T follicular helper cell (primary cell): Measurements from ENCODE around the gene TMEM181.
"Not testable (repeated sequence)": the region's sequence is repeated elsewhere in the genome, so short reads cannot be mapped to it uniquely, and the experiment has no call there.

Experiments used
- DNase-seq: peaks from one replicate; pipeline ENCODE4 v3.0.0-alpha.2; 2020; ENCODE audit warnings: low read depth
- total RNA-seq, 2 experiments: gene quantifications; one replicate each; lab custom pipeline; 2026; lab: John Stamatoyannopoulos, UW

The TMEM181 gene, protein sequence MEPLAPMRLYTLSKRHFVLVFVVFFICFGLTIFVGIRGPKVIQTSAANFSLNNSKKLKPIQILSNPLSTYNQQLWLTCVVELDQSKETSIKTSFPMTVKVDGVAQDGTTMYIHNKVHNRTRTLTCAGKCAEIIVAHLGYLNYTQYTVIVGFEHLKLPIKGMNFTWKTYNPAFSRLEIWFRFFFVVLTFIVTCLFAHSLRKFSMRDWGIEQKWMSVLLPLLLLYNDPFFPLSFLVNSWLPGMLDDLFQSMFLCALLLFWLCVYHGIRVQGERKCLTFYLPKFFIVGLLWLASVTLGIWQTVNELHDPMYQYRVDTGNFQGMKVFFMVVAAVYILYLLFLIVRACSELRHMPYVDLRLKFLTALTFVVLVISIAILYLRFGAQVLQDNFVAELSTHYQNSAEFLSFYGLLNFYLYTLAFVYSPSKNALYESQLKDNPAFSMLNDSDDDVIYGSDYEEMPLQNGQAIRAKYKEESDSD
- 57.1 to 74.0 reads per million in 2 experiments for total RNA-seq

DNA sequence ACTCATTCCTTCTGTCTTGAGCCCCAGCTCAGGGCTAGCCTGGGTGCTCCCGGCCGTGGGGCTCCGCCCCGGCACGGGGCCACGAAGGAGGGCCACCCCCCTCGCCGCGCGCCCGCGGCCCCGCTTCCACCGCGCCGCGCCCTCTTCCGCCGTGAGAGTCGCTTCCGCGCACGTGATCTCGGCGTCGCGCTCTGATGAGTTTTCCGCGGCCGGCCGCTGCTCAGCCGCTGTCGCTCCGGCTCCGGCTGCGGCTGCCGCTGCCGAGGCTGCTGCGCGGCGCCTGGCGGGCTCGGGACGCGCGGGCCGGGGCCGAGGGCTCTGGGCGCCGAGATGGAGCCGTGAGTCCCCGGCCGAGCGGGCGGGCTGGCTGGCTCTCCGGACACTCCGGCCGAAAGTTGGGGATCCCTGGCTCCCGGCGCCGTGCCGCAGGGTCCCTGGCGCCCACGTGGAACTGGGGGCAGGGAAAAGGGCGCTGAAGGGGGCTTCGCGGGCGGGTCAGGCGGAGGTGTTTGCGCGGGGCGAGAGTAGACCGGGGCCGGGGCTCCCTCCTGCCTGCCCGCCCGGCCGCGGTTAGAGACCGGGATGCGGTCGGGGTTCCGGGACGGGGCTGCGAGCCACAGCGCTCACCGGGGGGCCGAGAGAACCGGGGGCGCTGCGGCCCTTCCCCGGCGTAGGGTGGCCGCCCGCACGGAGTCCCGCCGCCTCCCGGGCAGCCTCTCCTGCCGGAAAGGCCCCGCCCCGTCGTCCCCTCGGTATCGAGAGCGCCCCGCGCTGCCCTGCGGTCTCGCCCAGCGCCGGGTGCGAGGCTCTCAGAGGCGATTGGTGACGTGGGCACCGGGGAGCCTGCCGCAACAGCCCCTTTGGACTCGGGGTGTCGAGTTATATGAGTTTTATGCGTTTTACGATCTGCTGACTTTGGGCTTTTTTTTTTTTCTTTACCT lies at the start of gene TMEM181:
Gene TMEM181 (plus strand): TSS at position 197 of the 941 bp plus-strand sequence. CDS start 134 bp downstream, at position 331.
- DNase-seq = peak; percentile 83

DNA sequence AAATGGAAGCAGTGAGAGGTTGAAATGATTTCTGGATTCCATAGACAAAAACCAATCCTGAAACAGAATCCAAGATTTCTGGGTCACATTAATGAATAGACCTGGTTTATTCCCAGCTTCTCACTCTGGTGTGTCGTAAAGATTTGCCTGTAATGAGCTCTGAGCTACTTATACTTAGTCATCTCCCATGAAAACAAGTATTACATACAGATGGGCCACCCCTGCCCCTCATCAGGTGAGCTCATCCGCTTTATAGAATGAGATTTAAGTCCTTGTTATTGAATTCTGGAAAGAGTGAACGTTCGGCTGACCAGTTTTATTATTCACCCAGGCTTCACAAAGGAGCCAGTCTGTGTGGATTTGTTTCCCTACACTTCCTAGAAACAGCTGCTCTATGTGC lies 47.1 kb upstream of the TMEM181 start:
- DNase-seq = no peak

DNA sequence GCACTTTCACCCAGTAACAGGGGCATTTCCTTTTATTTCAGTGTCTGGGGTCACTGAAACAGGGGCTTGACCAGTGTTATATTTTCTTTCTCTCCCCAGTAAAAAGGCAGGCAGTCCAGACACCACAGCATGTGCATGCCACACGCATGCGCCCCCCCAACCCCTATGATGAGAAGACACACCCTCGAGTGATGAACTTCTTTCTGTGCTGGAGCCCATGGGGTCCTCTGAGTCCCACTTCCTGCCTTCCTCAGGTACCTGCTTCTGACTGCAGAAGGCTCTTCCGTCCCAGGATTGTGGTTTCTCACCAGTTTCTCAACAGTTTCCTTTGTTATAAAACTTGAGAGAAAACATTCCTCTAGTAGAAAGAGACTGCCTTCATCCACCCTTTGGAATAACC lies 45.7 kb upstream of the TMEM181 start:
- no peak for DNase-seq

DNA sequence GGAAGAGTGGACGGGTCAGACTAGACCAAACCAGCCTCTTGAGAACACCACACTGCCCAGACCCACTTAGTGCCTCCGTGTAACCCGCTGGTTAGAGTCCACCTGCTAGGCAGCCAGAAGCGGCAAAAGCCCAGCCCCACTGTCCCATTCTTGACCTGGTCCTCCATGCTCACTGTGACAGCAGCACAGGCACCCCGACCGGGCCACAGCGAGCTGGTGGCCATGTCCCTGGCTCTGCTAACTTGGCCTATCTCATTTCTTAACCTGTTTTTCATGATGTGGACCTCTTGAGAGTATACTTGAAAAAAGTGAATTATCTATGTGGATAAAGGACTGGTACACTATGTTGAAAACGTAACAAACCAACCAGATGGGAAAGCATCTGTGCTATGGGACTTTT lies 44.9 kb upstream of the TMEM181 start:
- no peak for DNase-seq

DNA sequence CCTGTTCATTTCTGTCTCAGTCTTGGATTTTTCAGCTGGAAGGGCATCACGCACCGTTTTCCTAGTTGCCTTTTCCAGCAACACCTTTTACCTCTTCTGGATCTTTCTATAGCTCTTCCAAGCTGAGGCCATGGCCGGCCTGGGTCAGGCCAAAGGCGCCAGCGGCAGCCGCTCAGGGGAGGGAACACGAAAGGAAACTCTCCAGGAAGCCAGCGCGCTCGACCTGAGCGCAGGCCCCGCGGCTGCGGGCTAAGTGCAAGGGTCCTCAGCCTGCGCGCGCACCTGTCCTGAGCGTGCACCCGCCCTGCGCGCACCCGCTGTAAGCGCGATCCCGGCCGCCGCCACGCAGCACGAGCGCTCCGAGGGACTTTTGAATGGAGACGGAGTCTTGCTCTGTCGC lies 43.8 kb upstream of the TMEM181 start:
- DNase-seq = no peak

DNA sequence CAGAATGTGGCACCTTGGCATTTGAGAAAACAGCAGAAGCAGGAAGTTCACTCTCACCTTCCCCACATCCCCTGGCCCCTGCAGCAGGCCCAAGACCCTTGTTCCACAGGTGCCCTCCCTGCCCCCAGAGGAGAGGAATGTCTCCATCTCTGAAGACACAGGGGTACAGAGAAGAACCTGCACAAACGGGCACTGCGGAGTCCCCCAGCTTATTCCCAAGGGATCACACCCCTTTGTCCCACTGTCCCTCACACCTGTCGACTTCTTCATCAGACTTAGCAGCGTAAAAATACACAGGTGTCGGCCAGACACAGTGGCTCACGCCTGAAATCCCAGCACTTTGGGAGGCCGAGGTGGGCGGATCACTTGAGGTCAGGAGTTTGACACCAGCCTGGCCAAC lies 42.9 kb upstream of the TMEM181 start:
- no peak for DNase-seq

DNA sequence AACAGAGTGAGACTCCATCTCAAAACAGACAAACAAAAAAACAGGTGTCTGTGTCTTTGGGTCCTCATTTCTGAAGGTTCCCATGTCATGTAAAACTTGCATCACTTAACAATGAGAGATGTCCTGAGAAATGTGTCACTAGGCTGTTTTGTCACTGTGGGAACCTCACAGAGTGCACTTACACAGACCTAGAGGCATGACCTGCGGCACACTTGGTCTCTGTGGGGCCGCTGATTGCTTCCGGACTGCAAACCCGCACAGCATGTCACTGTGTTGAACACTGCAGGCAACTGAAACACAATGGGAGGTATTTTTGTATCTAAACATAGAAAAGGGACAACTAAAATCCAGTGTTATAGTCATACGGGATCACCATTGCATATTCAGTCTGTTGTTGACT lies 42.3 kb upstream of the TMEM181 start:
- no peak for DNase-seq

DNA sequence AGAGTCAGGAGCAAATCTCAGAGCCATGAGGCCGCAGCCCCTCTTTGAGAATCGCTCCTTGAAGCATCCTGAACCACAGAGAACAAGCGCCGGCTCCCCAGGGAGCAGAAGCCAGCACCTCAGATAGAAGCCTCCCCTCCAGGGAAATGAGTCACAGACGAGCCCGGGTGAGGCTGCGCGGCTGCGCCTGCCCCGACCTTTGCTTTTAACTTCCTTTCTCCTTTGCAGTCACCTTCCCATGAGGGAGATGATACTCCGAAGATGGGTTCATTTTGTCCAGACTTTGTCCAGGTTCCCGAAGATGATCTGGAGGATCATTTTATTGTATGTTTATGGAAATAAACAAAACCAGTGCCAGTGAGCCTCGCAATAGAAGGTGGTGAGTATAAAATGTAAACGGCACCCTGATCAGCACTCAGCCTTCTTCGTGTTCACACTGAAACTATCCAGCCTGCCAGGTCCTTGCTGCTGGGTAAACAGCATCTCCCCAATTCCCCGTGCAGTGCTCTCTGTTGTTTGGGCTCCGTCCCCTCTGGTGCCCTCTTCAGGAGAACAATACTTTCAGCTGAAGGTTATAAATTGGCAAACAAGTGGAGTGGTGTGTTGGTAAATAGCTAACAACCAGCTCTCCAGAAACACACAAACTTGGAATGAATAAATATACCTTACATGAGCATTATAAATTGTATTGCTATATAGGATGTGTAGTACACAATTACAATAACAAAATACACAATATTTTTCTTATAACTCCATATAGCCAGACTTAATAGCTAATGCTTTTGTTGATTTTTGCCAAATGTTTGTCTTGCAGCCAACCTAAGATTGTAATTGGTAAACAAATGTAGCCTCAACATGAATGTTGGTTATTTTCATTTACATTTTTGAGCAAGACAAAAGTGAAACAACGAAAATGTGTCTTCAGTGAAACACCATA lies 41.4 kb upstream of the TMEM181 start:
- peak; percentile 27 for DNase-seq

DNA sequence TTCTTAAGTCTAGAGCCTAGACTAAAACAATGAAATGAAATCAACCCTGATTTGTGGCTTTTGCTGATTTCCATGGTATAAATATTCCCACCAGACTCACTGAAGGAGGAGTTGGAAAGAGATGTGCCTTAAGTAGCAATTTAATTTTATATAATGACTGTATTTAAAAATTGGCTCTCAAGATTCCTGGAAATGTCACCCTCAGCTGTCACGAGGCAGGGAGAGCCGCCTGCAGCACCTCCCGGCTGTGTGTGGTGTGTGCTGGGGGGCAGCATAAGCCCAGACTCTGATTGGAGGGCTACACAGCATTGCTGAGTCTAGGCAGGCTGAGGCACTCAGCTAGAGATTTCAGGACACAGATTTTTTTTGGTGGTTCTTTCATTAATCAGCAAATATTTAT lies 40.6 kb upstream of the TMEM181 start:
- DNase-seq = no peak

DNA sequence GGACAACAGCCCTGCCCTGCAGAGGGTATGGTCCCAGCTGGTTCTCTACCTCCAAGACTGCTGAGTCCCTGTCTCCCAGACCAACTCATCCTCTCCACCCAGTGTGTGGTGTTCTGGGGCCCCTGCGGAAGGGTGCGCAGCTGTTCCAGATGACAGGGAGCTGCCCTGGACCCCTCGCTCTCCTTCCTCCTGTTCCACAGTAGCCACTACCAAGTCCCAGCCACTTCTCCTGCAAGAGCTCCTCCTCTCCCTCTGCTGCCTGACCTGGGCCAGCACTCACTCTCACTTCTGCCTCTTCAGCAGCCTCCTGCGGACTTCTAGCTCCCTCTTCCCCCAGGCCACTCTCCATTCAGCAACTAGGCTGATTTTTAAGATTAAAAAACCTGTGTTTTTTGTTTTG lies 40.1 kb upstream of the TMEM181 start:
- DNase-seq = no peak

DNA sequence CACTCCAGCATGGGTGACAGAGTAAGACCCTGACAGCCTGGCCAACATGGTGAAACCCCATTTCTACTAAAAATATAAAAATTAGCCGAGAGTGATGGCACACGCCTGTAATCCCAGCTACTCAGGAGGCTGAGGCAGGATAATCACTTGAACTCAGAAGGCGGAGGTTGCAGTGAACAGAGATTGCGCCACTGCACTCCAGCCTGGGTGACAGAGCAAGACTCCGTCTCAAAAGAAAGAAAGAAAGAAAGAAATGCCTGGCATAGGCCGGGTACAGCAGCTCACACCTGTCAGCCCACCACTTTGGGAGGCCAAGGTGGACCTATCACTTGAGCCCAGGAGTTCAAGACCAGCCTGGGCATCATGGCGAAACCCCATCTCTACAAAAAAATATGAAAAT lies 38.9 kb upstream of the TMEM181 start:
- not testable (repeated sequence) for DNase-seq

DNA sequence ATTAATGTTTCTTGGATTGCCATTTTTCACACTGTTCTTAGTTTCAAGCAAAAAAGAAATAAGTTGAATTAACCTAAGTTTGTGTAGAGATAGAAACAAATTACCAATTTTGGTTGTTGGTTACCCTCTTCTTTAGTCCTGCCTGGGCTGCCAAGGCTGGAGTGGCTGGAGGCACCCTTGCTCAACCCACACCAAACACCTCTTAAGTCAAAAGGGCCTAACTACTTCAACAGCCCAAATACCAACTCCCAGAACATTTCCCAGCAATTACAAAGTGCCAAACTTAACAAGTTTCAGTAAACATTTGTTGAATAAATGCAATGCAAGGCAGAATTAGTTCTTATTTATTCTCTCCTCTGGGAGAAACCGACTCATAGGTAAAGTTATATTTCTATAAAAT lies 38.1 kb upstream of the TMEM181 start:
- DNase-seq = no peak

DNA sequence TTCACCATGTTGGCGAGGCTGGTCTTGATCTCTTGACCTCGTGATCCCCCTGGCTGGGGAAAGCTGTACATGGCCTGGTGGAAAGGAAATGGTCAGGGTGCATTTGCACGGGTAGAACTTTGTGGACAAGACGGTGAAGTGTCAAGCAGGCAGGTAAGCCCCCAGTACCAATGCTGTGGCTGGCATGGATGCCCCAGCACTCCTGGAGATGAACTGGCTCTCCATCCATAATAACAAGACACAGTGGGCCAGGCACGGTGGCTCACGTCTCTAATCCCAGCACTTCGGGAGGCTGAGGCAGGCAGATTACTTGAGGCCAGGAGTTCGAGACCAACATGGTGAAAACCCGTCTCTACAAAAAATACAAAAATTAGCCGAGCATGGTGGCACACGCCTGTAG lies 37.3 kb upstream of the TMEM181 start:
- no peak for DNase-seq

DNA sequence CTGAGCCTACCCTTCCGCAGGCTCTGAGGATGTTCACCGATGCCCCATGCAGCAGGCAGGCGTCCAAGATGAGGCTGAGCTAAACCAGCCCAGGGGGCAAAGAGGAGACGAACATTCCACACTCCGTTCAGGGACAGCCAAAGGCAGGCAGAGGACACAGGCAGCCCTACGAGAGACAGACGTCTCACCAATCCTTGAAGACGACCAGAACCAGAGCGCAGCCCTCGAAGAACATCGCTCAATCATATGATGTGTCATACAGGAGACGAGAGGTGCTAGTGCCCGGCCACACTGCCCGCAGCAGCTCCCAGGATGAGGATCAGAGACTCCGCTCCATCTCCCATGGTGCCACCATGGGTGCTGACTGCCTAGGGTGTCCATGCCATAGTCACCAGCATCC lies 35.6 kb upstream of the TMEM181 start:
- DNase-seq = no peak

DNA sequence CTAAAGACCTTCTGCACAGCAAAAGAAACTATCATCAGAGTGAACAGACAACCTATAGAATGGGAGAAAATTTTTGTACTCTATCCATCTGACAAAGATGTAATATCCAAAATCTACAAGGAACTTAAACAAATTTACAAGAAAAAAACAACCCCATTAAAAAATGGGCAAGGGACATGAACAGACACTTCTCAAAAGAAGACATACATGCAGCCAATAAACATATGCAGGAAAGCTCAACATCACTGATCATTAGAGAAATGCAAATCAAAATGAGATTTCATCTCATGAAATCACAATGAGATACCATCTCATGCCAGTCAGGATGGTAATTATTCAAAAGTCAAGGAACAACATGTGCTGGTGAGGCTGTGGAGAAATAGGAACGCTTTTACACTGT lies 32.0 kb upstream of the TMEM181 start:
- not testable (repeated sequence) for DNase-seq

DNA sequence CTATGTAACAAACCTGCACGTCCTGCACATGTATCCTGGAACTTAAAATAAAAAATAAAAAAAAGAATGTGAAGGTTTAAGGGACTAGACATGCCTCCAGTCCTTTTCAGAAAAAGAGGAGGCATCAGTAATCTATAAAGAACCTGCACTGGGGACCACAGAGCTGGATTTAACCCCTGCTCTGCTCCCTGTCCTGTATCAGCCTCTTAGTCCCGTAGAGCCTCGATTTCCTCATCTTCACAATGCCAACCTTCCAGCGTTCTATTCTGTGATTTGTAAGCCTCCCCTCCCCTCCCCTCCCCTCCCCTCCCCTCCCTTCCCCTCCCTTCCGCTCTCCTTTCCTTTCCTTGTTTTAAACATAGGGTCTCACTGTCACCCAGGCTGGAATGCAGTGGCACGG lies 31.1 kb upstream of the TMEM181 start:
- no peak for DNase-seq

DNA sequence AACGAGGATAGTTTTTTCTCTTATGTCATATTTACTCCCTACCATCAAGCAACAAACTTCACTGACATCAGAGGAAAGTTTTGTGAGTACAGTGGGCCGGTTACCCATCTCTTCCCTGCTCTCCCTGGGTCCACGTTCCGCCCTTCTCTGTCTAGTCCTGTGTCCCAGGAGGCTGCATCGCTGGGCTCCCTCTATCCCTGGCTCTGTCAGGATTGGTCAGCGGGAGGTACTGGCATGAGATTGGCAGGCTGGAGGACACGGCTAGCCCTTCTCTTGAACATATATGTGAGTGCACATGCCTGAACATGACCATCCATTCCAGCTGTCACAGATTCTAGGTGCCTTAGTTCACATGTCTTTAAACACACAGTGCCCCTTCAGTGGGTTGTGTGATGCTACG lies 30.3 kb upstream of the TMEM181 start:
- DNase-seq = no peak

DNA sequence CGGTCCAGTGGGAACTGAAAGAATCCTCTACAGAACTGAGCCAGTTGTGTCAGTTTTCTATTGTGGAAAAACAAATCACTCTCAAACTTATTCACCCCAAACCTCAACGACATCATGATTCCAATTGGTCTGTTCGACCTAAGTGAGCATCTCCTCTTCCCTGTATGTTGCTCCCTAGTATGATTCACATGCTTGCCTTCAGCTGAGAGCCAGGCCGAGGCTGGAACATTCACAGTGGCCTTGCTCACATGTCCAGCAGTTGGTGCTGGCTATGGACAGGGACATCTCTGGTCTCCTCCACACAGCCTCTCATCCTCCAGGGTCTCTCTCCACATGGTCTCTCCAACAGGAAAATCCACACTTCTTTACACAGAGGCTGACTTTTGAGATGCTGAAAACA lies 28.3 kb upstream of the TMEM181 start:
- no peak for DNase-seq

DNA sequence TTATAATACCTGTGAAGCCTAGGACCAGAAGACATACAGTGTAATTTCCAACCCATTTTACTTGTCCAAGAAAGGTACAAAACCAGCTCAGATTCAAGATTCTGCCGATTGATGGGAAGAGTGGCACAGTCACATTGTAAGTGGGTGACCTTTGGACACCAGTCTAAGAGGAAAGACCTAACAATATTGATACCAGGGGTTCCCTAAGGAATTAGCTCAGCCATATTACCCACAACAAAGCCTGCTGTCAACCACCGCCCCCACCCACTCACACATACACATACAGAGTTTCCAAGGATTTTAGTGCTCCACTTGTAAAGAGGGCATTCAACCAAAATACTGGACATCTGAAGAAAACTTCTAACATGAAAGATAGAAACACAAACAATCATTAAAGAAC lies 27.9 kb upstream of the TMEM181 start:
- no peak for DNase-seq

DNA sequence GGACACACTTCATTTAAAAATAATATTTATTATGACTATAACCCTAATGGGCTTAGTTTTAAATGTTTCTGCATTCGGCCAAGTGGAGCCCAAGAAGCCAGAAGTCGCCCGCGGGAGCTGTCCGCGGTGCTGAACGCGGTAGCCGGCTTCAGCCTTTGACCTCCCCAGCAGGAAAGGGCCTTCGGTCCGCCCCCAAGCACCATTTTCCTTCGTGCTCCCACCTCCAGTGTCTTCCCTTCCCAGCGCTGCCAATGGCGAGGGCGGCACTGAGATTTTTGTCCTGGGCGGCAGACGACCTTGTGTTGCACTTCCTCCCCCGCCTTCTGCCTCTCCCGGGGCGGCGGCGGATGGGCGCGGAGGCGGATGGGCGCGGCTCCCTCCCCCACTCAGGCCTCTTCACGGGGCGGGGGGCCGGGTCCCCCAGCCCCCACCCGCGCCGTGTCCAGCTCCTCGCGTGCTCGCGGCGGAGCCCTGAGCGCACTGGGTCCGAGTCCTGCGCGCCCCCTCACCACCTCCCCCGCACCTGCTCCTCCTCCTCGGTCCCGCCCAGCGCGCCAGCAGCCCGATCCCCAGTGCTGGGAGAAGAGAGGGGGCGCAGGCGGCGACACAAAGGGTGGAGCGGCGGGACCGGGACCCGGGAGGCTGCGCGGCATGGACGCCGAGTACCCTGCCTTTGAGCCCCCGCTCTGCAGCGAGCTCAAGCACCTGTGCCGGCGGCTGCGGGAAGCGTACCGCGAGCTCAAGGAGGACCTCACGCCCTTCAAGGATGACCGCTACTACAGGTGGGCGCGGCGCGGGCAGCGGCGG lies 23.6 kb upstream of the TMEM181 start:
- peak; percentile 49 for DNase-seq
